HG03097 (cell line): ENCODE data around the gene SYNPR.

ENCODE experiments used
- ATAC-seq: cut with Tn5 transposase; IDR thresholded peaks from one replicate; pipeline ENCODE4 v1.9.1; 2021; ENCODE audit not compliant: unreplicated experiment, low FRiP score

Gene SYNPR

DNA sequence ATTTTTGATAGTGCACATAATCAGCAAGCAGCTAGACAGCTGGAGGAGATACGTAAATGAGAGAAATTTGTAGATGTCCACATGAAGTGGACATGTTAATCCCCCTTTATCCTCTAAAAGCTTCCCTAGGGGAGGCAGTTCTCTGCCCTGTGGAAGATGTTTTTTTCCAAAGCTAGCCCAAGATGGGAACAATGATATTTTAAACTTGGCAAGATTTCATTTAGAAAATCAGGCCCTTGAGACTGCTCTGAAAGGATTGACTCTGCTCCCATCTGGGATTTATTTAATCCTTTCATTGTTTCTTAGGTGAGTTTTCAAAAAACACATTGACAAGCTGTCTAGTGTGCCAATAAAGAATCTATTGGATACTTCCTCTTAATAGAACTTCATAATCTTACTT lies 92.0 kb downstream of the SYNPR start:
- ATAC-seq, result no peak

DNA sequence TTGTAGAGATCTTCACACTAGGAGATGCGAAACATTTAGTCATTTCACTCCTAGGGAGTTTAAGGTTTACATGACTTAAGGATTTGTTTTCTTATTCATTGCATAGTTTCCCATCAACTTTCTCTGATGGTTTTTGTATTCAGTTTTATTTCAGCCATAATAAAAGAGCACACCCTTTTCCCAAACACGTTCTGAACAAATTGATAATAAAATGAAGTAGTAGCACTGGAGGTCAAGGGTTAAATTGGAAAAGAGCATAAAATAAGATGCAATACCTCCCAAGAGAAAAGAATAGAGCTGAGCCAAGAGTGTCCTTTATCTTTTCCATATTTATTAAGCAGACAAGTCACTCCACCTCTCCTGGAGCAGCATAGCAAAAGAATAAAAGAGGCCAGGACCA lies 104.9 kb downstream of the SYNPR start:
- no peak for ATAC-seq

DNA sequence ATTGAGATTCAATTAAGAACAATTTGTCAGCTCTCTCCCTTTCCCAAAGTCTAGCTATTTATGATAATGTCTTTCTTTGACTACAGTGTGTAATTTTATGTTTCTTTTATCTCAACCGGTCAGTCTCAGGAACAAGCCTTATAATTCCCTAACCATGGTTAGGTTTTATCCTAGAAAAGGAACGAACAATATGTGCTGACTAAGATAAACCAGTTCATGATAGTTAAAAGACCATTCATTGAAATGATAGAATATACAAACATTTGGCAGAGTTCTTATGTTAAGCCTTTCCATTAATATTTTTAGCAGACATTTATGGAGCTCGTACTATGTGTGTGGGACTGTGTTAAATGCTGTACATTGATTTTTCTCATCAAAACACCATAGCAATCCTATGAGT lies 106.3 kb downstream of the SYNPR start:
- no peak for ATAC-seq

DNA sequence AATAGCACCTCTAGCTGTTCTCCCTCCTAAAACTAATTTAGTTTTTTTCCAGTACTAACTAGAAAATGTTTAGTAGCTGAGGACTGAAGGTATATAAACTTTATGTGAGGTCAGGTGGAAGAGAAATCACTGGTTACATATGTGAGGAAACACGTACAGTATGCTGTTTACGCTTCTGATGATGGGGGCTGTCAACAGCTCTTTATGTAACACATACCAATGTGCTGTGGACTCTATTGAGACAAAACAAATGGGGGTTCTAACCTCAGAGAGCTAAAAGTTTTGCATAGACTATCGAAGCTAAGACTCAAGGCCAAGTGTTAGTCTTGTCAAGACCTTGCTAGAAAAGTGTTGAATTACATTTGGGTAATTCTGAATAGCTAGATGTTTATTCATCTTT lies 107.5 kb downstream of the SYNPR start:
- ATAC-seq, result no peak

DNA sequence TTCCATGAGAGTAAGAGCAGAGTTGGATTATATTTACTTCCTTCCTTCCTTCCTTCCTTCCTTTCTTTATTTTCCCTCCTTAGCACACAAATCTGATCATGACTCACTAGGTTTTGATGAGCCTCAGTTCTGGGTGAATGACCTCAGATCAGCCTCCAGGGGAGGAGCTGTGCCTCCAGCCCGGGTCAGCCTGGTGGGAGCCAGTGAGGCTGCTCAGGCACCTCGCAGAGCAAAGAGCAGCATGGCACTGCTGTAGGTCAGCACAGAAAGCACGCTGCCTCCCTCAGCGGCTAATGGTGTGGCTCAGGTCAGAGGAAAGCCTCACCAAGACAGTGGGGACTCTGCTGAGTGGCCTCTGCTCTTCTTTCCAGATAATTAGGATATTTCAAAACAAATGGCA lies 108.5 kb downstream of the SYNPR start:
- ATAC-seq, result no peak

DNA sequence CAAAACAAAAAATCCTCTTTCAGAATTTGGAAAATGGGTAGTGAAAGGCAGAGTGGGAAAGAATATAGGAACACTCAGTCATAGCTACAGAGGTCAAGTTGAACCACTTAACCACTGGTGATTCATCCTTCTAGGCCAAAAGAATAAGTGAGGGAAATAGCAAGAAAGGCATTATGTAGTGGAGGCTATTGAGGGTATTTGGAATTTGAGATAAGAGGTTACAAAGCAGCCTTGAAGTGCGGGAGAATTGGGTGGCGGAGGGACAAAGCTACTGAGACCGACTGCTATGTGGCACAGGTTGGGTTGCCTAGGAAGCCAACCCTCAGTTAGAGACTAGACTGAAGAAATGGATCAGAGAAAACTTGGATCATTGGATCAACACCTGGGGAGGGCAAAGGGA lies 109.5 kb downstream of the SYNPR start:
- ATAC-seq, result no peak

DNA sequence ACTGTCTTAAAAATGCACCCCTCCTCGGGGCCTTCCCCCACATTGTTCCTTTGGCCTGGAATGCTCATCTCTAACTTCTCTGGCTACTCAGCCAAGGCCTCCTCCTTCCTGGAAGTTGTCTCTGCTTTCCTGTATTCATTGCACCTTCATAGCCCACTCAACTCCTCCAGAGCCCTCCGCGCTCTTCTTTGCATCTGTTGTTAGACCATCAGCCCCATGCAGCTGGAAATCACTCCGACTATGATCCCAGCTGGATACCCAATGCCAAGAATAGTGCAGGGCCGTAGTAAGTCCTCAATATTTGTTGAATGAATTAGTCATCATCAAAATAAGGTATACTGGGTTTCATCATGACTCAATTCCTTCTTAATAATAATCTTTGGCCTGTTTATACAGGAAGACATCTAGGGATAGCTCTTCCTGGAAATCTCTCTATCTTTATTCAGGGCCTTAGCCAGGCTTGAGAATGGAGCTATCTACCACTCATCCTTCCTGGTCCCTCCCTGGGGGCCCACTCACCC lies 112.7 kb downstream of the SYNPR start:
- no peak for ATAC-seq

DNA sequence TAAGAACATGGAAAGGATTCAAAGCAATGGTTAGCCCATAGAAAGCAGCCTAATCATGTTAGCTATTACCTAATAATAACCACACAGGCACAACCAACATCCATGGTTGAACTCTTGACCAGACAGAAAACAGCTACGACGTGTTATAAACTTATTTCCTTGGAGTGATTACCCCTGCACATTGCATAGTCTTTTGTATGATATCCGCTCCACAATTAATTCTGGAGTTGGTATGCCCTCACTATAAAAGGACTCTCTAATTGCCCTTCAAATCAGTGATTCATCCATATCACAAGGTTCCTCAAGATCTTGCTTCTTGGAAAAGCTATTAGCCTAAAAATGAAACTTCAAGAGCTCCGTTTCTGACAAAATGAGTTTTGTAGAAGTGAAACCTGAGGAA lies 117.9 kb downstream of the SYNPR start:
- ATAC-seq, result no peak

DNA sequence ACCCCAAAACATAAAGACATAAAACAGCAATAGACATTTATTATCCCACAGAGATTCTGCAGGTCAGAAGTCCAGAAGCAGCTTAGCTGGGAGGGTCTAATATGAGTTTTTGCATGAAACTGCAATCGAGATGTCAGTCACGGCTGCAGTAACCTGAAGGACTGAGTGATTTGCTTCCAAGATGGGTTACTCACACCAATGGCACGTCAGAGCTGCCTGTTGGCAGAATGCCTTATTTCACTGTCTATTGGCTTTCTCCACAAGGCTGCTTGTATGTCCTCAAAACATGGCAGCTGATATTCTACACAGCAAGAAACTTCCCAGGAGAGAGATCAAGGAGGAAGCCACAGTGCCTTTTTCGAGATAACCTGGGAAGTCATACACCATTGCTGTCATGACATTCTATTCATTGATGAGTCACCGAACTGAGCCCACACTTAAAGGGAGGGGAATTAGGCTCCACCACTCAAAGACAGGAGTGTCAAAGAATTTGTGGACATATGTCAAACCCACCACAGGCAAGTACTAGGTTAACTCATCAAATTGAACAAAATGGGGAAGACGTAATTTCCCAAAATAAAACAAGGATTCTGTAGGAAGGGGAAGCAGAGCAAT lies 122.2 kb downstream of the SYNPR start:
- no peak for ATAC-seq

DNA sequence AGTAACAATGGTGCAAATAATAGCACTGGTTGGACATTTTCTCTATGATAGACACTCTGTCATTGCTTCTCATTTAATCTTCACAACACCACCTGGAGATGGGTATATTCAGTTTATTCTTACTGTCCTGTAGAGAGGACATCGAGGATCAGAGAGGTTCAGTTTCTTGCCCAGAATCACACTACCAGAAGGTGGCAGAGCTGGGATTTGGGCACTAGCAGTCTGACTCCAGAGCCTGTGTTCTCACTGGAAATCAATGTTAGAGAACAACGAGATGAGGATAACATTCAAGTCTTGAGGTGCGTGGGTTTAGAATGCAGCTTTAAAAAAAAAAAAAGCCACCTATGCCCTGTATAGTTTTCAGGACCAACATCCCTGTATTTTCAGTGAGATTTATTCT lies 127.8 kb downstream of the SYNPR start:
- ATAC-seq, result no peak

DNA sequence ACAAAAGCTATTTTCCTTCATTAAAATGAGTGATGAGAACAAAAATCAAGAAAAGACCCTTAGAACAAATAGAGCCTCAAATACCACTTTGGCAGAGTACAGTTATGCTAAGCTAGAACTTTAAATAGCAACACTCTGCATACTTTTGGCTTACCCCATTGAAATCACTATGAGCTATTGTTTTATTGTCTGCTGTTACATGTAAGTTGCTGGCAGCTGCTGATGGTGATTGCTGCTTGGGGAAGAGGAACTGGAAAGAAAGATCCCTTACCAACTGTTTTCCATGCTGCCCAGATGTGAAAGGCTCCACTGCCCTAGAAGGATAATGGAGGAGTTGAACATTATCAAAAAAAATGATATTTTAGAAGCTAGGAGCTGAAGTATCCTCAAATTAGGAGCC lies 135.4 kb downstream of the SYNPR start:
- ATAC-seq, result no peak

DNA sequence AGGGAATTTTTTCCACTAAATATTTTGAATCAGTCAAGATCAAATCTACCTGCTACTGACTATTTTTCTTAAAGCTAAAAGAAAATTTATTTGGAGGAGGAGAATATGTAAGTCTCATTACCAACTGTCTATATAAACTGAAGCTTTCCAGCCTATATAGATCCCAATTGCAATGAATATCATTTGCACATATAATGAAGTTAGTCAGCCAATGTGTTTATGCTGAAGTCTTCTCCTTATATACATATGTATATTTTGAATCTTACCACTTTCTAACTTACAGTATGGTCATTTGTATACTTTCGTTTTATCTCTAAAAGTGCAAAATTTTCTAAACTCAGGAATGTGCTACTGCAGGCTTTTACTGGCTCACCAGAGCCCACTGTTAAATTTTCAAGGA lies 136.5 kb downstream of the SYNPR start:
- no peak for ATAC-seq

DNA sequence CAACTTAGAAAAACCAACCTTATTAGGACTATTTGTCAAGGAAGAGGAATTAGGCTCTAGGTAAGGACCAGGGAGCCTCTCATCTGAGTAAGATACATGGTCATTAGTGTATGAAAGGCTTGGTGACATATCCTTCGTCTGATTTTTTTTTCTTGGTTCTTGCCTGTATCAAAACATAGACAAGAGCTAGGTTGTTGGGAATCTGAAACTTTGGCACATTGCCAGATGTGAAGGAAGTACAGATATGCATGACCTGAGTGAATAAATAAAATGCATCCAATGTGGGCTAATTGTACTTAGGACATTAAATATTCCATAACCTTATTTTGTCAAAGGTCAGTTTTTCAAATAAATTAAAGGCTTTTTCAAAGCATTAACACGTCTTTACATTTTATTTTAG lies 151.8 kb downstream of the SYNPR start:
- ATAC-seq, result no peak

DNA sequence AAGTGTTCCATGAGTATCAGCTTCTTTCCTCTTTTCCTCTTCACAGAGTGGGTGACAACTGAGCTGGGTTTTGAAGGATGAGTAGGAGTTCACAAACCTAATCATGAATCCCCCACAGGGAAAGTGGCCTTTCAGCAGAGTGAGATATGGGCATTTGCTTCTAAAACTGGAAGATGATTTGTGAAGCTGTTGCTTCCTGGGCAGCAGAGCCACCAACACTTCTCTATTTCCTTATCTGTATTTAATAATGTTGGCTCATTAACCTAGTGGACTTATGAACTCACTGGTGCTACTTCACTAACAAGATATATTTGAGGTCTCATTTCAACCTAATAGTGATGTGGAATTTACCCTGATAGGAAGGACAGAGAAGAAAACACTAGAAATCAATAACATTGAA lies 152.8 kb downstream of the SYNPR start:
- no peak for ATAC-seq

DNA sequence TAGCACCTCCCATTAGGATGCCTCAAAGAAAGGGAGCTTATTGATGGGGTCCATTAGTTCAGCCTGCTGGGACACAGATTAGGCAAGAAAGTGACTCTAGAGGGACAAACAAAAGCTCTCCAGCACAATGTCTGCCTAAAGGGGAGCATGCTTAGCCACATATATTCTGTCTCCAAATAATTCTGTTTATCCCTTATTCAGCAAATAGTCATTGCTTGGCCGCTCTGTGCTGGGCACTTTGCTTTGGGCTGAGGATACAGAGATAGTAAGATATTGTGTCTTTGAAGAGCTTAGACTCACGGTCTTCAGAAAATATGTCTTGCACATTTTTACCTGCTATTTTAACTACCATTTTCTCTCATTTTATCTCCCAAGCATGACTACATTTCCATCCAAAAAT lies 159.8 kb downstream of the SYNPR start:
- ATAC-seq, result no peak

DNA sequence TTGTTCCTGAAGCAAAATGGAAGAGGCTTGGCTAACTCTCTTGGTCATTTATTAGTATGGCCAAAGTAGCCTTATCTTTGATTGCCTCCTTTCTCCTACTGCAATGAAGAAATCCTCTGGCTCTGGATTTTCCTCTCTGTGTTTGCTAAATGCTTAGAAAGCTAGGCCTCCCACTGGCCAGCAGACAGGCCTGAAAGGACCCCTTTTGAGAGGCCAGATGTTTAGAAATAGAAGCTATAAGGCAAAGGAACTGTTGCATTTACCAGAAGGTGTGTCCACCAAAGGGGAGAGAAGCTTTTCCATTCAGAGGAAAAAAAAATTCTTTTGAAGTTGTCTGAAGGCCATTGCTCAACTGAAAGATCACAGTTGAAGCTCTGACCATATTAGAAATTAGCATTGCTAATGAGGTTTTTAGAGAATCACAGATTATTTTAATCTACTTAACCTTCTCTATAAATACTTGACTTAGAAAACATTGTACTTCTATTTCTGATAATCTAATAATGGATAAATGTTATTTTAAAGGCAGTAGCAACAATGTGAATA lies 160.8 kb downstream of the SYNPR start:
- no peak for ATAC-seq

DNA sequence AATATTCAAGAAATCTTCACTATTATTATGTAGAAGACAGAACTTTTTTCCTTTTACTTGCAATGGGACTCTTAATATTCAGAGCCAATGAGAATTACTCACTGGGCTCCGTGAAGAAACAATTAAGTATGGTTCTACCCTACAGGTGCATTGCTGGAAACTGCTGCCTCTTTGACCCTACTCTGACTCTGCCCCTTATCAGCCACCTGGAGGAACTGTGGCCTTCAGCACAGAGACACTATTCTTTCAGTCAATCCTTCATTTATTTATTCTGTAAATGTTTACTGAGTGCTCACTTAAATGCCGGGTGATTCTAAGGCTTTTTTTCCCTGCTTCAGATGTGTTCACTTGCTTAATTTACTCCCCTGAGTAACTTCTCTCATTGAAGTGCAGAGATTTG lies 163.2 kb downstream of the SYNPR start:
- ATAC-seq, result no peak

DNA sequence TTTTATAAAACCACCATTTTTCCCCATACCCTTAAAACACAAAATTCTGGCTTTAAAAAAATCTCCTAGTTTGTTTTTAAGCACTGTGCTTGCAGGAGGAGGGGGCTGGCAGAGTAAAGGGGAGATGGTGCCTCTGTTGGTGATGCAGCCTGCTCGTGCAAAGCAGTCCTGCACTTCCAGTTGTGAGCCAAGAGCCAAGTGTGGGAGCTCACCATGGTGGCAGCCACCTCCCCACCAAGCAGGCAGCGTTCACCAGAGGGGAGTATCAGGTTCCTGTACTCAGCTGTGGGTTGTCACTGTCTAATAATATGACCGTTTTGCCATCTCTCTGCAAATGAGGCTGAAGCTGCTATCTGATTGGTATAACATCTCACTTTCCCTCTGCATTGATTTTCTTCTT lies 164.8 kb downstream of the SYNPR start:
- ATAC-seq, result no peak

DNA sequence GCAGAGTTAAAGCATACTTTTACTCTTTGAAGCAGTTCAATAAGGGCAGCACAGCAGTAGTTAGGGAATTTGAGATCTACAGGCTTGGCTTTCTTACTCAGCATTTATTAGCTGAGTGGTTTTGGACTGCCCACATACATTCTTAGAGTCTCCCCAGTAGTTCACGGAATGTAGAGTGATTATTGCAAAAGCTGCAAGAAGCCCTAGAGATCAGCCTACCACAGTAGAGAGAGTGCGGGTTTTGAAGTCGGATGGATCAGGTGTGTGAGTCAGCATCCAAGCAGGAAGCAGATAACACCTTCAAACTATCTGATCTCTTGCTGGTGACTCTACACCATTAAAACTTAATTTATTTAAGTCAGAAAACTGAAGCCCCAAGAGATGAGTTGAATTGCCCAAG lies 171.9 kb downstream of the SYNPR start:
- ATAC-seq, result no peak

DNA sequence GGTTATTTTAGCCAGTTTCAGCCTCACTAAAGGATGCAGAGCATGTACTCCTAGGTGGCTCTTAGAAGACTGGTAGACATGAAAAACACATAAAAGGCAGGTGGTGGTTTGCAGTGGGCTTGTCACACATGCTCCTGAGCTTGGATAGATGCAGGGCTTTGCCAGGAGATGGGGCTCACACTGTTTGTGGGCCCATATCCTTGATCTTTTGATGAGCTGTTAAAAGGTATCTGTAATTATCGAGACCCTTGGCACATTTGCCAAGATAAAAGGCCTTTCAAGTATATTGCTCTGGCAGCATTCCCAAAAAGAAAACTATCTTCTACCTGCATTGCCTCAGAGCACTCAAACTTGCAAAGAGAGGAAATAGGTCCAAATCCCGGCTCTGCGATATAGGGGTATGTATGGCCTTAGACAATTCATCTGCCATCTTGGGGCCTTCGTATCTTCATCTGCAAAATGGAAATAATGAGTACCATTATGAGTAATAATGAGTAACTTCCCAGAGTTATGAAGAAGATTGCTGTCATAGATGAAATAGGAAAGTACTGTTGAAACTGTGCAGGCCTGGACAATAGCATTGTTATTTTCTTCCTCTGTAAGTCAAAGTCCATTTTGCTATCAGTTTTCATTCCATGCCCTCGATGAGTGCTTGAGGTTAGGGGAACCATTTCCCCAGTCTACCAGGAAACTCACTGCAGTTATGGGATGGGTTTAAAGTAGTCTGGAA lies 172.7 kb downstream of the SYNPR start:
- ATAC-seq, result no peak

DNA sequence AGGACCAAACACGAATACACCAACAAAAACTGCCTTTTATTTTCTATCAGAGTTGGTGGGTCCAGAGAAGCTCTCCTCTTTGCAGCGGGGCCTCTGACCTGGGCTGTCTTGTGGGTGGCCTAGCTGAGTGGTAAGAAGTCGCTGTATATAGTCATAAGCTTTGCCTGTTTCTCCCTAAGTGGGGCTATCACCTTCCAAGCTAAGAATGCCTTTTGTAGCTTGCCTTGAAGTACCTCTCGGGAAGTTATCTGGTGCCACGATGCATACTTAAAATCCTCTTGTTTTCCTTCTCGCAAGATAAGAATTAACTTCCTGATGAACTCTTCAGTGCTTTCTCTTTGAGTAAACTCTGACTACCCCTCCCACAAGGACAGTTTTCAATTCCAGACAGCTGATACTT lies 178.8 kb downstream of the SYNPR start:
- no peak for ATAC-seq

DNA sequence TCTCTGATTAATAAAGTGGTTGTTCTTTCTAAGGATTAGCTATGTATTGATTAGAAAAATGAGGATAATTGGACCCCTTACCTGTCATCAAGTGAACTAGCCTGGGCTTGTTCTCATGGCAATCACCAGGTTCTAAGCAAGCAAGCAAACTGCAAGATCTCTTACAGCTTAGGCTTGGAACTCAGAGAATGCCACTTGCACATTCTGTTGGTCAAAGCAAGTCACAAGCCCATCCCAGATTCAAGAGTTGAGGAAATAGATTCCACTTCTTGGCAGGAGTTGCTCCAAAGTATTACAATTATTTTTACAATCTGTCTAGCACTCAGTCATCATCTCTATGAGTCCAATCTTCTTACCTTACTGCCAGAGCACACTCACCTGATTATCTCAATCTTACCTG lies 180.3 kb downstream of the SYNPR start:
- ATAC-seq, result no peak
